ENCODE measurements around the gene SPANXN5.

DNA sequence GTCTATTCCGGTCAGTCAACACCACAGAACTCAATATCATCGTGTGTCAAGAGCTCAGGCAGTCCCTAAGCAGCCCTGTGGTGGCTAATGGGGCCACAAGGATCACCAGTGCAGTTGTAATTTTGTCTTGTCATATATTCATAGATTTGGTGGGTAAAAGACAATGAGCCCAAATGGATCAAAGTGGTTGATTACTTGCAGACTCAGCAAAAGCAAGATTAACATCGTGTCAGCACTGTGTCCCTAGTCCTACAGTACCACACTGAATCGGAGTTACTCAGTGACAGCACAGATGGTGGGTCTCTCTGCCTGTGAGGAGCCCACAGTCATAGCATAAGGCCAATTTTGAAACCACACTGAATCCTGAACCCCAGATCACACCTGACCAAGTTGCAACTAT lies 22.6 kb upstream of the SPANXN5 start:
- TF ChIP-seq, protein P1, sequence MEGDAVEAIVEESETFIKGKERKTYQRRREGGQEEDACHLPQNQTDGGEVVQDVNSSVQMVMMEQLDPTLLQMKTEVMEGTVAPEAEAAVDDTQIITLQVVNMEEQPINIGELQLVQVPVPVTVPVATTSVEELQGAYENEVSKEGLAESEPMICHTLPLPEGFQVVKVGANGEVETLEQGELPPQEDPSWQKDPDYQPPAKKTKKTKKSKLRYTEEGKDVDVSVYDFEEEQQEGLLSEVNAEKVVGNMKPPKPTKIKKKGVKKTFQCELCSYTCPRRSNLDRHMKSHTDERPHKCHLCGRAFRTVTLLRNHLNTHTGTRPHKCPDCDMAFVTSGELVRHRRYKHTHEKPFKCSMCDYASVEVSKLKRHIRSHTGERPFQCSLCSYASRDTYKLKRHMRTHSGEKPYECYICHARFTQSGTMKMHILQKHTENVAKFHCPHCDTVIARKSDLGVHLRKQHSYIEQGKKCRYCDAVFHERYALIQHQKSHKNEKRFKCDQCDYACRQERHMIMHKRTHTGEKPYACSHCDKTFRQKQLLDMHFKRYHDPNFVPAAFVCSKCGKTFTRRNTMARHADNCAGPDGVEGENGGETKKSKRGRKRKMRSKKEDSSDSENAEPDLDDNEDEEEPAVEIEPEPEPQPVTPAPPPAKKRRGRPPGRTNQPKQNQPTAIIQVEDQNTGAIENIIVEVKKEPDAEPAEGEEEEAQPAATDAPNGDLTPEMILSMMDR (IDR thresholded peaks at IDR 0.05) = no peak
- no peak for TF ChIP-seq POLR2A (IDR thresholded peaks at IDR 0.05)
